Osteocyte (in vitro differentiated cells): ENCODE measurements around the gene RNASE13. TPM values are rescaled to one million over a fixed set of nuclear protein-coding genes. Genes with fewer than 3 reads are reported as not detected.

Experiments used
- DNase-seq: peaks from one replicate; pipeline ENCODE4 v3.0.0; 2021; ENCODE audit warnings: mixed read lengths; ENCODE audit not compliant: unreplicated experiment; ENCODE audit errors: extremely low spot score
- H3K27ac Mint-ChIP-seq: one replicate; pipeline ENCODE4 v1.8.0; 2021; ENCODE audit warnings: mild to moderate bottlenecking, mixed read lengths; ENCODE audit not compliant: unreplicated experiment
- H3K27me3 Mint-ChIP-seq: one replicate; pipeline ENCODE4 v1.8.0; 2021; ENCODE audit warnings: mixed read lengths; ENCODE audit not compliant: unreplicated experiment
- H3K36me3 Mint-ChIP-seq: one replicate; pipeline ENCODE4 v1.8.0; 2021; ENCODE audit warnings: mixed read lengths; ENCODE audit not compliant: unreplicated experiment
- H3K4me1 Mint-ChIP-seq: one replicate; pipeline ENCODE4 v1.8.0; 2021; ENCODE audit warnings: mixed read lengths; ENCODE audit not compliant: unreplicated experiment
- H3K4me3 Mint-ChIP-seq: one replicate; pipeline ENCODE4 v1.8.0; 2021; ENCODE audit warnings: mild to moderate bottlenecking, moderate library complexity, mixed read lengths; ENCODE audit not compliant: unreplicated experiment
- H3K9me3 Mint-ChIP-seq: one replicate; pipeline ENCODE4 v1.8.0; 2021; ENCODE audit warnings: mixed read lengths; ENCODE audit not compliant: unreplicated experiment
- total RNA-seq: library from RNA; stranded (reverse); gene quantifications from 2 replicates; pipeline ENCODE4 v1.2.1, GENCODE V29; 2021
- TF ChIP-seq, protein P1 (sequence below): fragments of 200-600 bp; sonication (generic); IDR thresholded peaks from 2 replicates; pipeline ENCODE4 v1.5.0; 2021; ENCODE audit warnings: antibody characterized with exemption, mild to moderate bottlenecking, moderate library complexity

Gene RNASE13
- total RNA-seq, 1 donor from 2014 or later, result not detected

DNA sequence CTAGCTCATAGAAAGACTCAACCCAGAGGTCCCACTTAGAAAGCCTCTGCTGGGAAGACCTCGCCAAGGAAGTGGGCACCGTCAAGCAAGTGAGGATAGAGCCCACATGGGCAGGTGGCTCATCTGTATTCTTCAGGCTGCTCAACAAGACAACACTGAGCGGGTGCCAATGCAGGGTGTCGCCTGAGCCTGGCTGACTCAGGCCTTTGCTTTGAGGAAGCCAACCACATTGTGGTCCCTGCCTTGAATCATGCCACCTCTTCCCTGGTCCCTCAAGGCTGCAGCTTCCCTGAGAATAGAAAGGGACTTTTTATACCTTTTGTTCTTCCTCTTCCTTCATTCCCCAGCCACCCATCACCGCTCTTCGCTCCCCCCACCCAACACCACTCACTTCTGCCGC lies 2.1 kb upstream of the RNASE13 start:
- no peaks in the 10 kb centered on the region for H3K9me3 Mint-ChIP-seq
- TF ChIP-seq, protein P1, sequence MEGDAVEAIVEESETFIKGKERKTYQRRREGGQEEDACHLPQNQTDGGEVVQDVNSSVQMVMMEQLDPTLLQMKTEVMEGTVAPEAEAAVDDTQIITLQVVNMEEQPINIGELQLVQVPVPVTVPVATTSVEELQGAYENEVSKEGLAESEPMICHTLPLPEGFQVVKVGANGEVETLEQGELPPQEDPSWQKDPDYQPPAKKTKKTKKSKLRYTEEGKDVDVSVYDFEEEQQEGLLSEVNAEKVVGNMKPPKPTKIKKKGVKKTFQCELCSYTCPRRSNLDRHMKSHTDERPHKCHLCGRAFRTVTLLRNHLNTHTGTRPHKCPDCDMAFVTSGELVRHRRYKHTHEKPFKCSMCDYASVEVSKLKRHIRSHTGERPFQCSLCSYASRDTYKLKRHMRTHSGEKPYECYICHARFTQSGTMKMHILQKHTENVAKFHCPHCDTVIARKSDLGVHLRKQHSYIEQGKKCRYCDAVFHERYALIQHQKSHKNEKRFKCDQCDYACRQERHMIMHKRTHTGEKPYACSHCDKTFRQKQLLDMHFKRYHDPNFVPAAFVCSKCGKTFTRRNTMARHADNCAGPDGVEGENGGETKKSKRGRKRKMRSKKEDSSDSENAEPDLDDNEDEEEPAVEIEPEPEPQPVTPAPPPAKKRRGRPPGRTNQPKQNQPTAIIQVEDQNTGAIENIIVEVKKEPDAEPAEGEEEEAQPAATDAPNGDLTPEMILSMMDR, result no peak

DNA sequence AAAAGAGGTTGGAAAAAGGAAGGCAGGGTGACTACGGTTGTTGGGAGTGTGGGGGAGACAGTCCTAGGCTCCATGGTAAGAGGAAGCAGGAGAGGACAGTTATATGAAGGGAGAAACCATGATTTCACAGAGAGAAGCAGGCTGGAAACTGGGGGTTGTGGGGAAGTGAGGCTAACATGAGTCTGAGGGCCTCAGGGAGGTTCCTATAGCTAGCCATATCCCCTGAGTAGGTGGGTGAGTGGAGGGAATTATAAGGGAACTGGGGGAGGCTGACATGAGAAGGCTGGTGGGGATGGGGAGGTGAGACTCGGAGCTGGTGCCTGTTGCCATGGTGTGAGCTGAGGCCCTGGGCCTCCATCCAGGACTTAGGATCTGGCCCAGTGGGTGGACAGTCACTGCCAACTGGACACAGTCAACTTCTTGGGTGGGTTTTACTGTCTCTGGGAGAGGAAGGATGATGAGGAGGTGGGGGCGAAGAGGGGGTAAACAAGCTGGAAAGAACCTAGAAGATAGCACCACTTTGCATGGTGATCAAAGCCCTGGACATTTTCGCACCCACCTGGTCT lies 1.4 kb downstream of the RNASE13 start:
- TF ChIP-seq, protein P1, result no peak
- peaks cover 52% of the 10 kb centered on the region for H3K27me3 Mint-ChIP-seq
- no peak for DNase-seq
- H3K4me3 Mint-ChIP-seq, result no peak overlapping the region
- H3K9me3 Mint-ChIP-seq, result no peaks in the 10 kb centered on the region
- no peak overlapping the region for H3K27ac Mint-ChIP-seq
- peaks cover under 1% of the 10 kb centered on the region for H3K4me1 Mint-ChIP-seq
- H3K36me3 Mint-ChIP-seq, result no peaks in the 10 kb centered on the region

More for the DNA sequence above, 2.1 kb upstream of the RNASE13 start:
- Mint-ChIP-seq H3K4me3 (no peak overlapping the region), H3K27ac (no peak overlapping the region), H3K36me3 (no peaks in the 10 kb centered on the region), H3K27me3 (peaks cover 47% of the 10 kb centered on the region), H3K4me1 (peaks cover 13% of the 10 kb centered on the region)
- DNase-seq, result no peak

DNA sequence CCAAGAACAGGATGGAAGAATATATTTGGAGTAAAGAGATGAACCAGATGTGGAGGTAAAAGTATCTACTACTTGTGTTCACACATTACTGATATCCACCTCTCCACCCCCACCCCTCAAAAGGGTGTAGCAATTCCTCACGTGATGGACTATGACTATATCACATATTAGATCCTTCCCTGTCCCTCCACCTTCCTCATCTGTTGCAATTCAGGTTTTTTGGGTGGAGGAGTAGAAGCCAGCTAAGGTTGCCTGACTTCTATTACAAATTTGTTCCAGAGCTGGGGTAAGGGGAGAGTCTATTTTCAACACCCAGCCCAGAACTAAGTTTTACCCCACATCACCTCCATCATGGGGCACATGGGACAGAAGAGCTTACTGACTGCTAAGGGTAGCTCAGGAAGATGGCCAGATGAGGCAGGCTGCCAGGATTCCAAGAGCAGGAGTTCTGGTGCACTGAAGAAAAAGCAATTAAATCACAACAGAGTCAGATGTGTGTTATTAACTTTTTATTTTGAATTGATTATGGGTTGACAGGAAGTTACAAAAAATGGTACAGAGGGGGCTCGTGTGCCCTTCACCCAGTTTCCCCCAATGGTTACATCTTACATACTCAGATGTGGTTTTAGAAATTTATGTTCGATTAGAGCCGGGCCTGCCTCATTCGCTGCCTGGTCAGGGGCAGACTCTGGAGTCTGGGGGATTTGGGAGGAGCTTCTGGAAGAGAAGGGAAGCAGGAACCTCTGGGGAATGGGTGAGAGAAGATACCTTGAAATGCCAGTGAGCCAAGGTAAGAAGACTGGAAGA lies 2.1 kb downstream of the RNASE13 start:
- Mint-ChIP-seq H3K9me3 (no peaks in the 10 kb centered on the region), H3K27ac (no peak overlapping the region), H3K27me3 (peaks cover 46% of the 10 kb centered on the region), H3K4me3 (no peak overlapping the region), H3K4me1 (no peaks in the 10 kb centered on the region), H3K36me3 (no peaks in the 10 kb centered on the region)
- TF ChIP-seq, protein P1, result no peak
- DNase-seq, result no peak

DNA sequence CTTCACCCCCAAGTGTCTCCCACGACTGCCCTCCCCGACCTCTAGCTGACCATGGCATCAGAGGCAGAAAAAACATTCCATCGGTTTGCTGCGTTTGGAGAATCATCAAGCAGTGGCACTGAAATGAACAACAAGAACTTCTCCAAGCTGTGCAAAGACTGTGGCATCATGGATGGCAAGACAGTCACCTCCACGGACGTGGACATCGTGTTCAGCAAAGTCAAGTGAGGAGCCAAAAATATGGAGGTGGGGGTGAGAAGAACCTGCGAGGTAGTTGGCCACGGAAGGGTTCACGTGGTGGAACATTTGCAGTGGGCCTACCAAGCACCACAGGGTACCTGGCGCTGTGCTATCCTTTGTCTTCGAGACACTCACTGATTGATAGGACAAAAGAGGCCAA lies 4.1 kb downstream of the RNASE13 start:
- TF ChIP-seq, protein P1, result no peak
- no peaks in the 10 kb centered on the region for H3K4me1 Mint-ChIP-seq
- H3K27me3 Mint-ChIP-seq, result peaks cover 38% of the 10 kb centered on the region
- no peaks in the 10 kb centered on the region for H3K36me3 Mint-ChIP-seq
- H3K27ac Mint-ChIP-seq, result no peak overlapping the region
- DNase-seq, result no peak
- H3K4me3 Mint-ChIP-seq, result no peak overlapping the region
- H3K9me3 Mint-ChIP-seq, result no peaks in the 10 kb centered on the region

DNA sequence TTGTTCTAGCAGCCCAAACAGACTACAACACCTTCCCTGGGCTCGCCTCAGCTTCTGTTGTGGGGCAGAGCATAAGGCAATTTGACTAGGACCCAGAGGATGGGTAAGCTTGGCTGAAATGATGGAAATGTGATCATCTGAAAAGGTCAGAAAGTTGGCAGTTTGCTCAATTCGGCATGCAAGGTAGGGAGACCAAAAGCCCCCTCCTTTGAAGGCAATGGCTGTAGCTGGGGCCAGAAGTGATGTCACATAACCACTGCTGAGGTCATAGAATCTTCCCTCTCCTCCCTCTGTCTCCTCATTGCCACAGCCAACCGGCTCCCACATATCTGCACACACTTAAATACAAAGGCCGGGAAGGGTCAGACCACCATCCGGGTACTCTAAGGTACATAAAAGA lies 4.7 kb downstream of the RNASE13 start, which contains the start of gene TPPP2:
TPPP2 (plus strand) TSS at position 301 of the 400 bp plus-strand sequence. CDS start 365 bp downstream, outside the sequence.
- TF ChIP-seq, protein P1, result no peak
- DNase-seq, result no peak
- Mint-ChIP-seq H3K27ac (no peak within 1 kb of the TSS), H3K27me3 (peaks cover 38% of the 10 kb centered on the region), H3K4me3 (no peak within 1 kb of the TSS), H3K36me3 (no peaks in the 10 kb centered on the region), H3K4me1 (peaks cover 4% of the 10 kb centered on the region), H3K9me3 (no peaks in the 10 kb centered on the region)
